Measurements from ENCODE around the gene SRGAP2C.
"Not testable (repeated sequence)": the region's sequence is repeated elsewhere in the genome, so short reads cannot be mapped to it uniquely, and the experiment has no call there.

The SRGAP2C gene

GRCh38 chr1:121187914-121188313 is 3.1 kb downstream of the SRGAP2C start:
- DNase-seq, result peak; percentile 4

- not testable (repeated sequence) for DNase-seq
These were observed 7.7 kb downstream of the SRGAP2C start for GRCh38 chr1:121192512-121192911.

- not testable (repeated sequence) for DNase-seq
These were observed 12.5 kb downstream of the SRGAP2C start for GRCh38 chr1:121197095-121197882.

- DNase-seq, result not testable (repeated sequence)
These were observed 15.0 kb downstream of the SRGAP2C start for GRCh38 chr1:121199763-121200162.

- not testable (repeated sequence) for DNase-seq
These were observed 15.5 kb downstream of the SRGAP2C start for GRCh38 chr1:121200232-121200631.

GRCh38 chr1:121200985-121201981 is 16.5 kb downstream of the SRGAP2C start:
- not testable (repeated sequence) for DNase-seq

GRCh38 chr1:121202986-121203385 is 18.2 kb downstream of the SRGAP2C start:
- DNase-seq, result not testable (repeated sequence)

GRCh38 chr1:121205786-121206711 is 21.3 kb downstream of the SRGAP2C start:
- not testable (repeated sequence) for DNase-seq

GRCh38 chr1:121207328-121207727 is 22.6 kb downstream of the SRGAP2C start:
- DNase-seq, result not testable (repeated sequence)

GRCh38 chr1:121208375-121208774 is 23.6 kb downstream of the SRGAP2C start:
- DNase-seq, result not testable (repeated sequence)

GRCh38 chr1:121210778-121211177 is 26.0 kb downstream of the SRGAP2C start:
- not testable (repeated sequence) for DNase-seq

GRCh38 chr1:121213491-121213890 is 28.7 kb downstream of the SRGAP2C start:
- DNase-seq, result not testable (repeated sequence)

- DNase-seq, result not testable (repeated sequence)
These were observed 29.9 kb downstream of the SRGAP2C start for GRCh38 chr1:121214544-121215156.

GRCh38 chr1:121215699-121216417 is 31.1 kb downstream of the SRGAP2C start:
- not testable (repeated sequence) for DNase-seq

GRCh38 chr1:121216676-121217075 is 31.9 kb downstream of the SRGAP2C start:
- not testable (repeated sequence) for DNase-seq

- DNase-seq, result not testable (repeated sequence)
These were observed 37.0 kb downstream of the SRGAP2C start for GRCh38 chr1:121221770-121222169.

- not testable (repeated sequence) for DNase-seq
These were observed 39.9 kb downstream of the SRGAP2C start for GRCh38 chr1:121224714-121225113.

GRCh38 chr1:121226295-121226904 is 41.6 kb downstream of the SRGAP2C start:
- DNase-seq, result not testable (repeated sequence)

- not testable (repeated sequence) for DNase-seq
These were observed 42.1 kb downstream of the SRGAP2C start for GRCh38 chr1:121226925-121227324.

- DNase-seq, result not testable (repeated sequence)
These were observed 43.0 kb downstream of the SRGAP2C start for GRCh38 chr1:121227544-121228330.
